CD14-positive monocyte (primary cell): Measurements from ENCODE around the gene SAMD13. TPM values are rescaled to one million over a fixed set of nuclear protein-coding genes. Genes with fewer than 3 reads are reported as not detected.

Source experiments
- DNase-seq, 3 donors: peaks; one replicate each; pipeline ENCODE4 v3.0.0-alpha.2; 2011 to 2022
- H2AFZ ChIP-seq: 2 replicates; pipeline ENCODE4 v1.6.0; 2012; ENCODE audit warnings: mild to moderate bottlenecking, low read depth, low read length, inconsistent platforms; ENCODE audit not compliant: insufficient read depth, poor library complexity, severe bottlenecking
- H3K27ac ChIP-seq, 2 donors: 1 replicate in 1 of 2; 2 replicates in 1 of 2; pipeline ENCODE4 v1.5.1; 2012 to 2013; ENCODE audit warnings: low read length in 2 of 2, control low read depth in 1 of 2, inconsistent platforms in 1 of 2, low read depth in 1 of 2, mild to moderate bottlenecking in 1 of 2
- H3K27me3 ChIP-seq, 2 donors: one replicate each; pipeline versions ENCODE4 v1.6.0 to v1.6.1; 2011 to 2013; ENCODE audit warnings: low read length in 2 of 2; ENCODE audit not compliant: control insufficient read depth in 2 of 2, insufficient read depth in 2 of 2
- H3K36me3 ChIP-seq, 2 donors: replicated peaks in 1 of 2; 1 replicate in 1 of 2; 2 replicates in 1 of 2; pipeline versions ENCODE4 v1.5.1 to v1.6.1; 2012 to 2013; ENCODE audit warnings: low read length in 2 of 2, control low read depth in 1 of 2, inconsistent platforms in 1 of 2, mild to moderate bottlenecking in 1 of 2; ENCODE audit not compliant: insufficient read depth in 2 of 2, control insufficient read depth in 1 of 2
- H3K4me1 ChIP-seq, 2 donors: 1 replicate in 1 of 2; 2 replicates in 1 of 2; pipeline versions ENCODE4 v1.5.1 to v1.6.1; 2012 to 2013; ENCODE audit warnings: low read length in 2 of 2, control low read depth in 1 of 2, inconsistent platforms in 1 of 2, mild to moderate bottlenecking in 1 of 2, moderate library complexity in 1 of 2; ENCODE audit not compliant: insufficient read depth in 2 of 2, control insufficient read depth in 1 of 2
- H3K4me2 ChIP-seq: replicated peaks from 2 replicates; pipeline ENCODE3; 2012; ENCODE audit warnings: low read length, moderate library complexity, mild to moderate bottlenecking; ENCODE audit not compliant: poor library complexity, severe bottlenecking; ENCODE audit errors: extremely low read depth
- H3K4me3 ChIP-seq, 3 experiments: fragments of 200-600 bp in 1 of 3; sonication (generic) in 1 of 3; replicated peaks in 1 of 3; 1 replicate in 2 of 3; 2 replicates in 1 of 3; pipeline ENCODE4 v1.5.1; 2011 to 2013; ENCODE audit warnings: low read length in 3 of 3, mild to moderate bottlenecking in 3 of 3, control low read depth in 2 of 3, low read depth in 2 of 3, inconsistent platforms in 1 of 3, moderate library complexity in 1 of 3
- H3K79me2 ChIP-seq: 2 replicates; pipeline ENCODE4 v1.6.0; 2012; ENCODE audit warnings: mild to moderate bottlenecking, control low read depth, inconsistent platforms, low read length, moderate library complexity; ENCODE audit not compliant: insufficient read depth
- H3K9ac ChIP-seq: 2 replicates; pipeline ENCODE4 v1.6.0; 2017; ENCODE audit warnings: low read length, mild to moderate bottlenecking; ENCODE audit not compliant: insufficient read depth, poor library complexity, severe bottlenecking
- H3K9me3 ChIP-seq, 2 donors: replicated peaks in 1 of 2; 1 replicate in 1 of 2; 2 replicates in 1 of 2; pipeline versions ENCODE4 v1.5.1 to v1.6.1; 2012 to 2013; ENCODE audit warnings: low read length in 2 of 2, control low read depth in 1 of 2; ENCODE audit not compliant: control insufficient read depth in 1 of 2, insufficient read depth in 1 of 2
- H4K20me1 ChIP-seq: 2 replicates; pipeline ENCODE4 v1.6.0; 2012; ENCODE audit warnings: mild to moderate bottlenecking, low read length, control low read depth, moderate library complexity; ENCODE audit not compliant: insufficient read depth
- H3K27ac Mint-ChIP-seq, 7 donors: one replicate each; pipeline ENCODE4 v1.8.0; 2020; ENCODE audit warnings: mild to moderate bottlenecking in 7 of 7, mixed read lengths in 7 of 7, moderate library complexity in 6 of 7, inconsistent platforms in 2 of 7
- H3K27me3 Mint-ChIP-seq, 3 donors: one replicate each; pipeline ENCODE4 v1.8.0; 2021 to 2022; ENCODE audit warnings: low read depth in 3 of 3, mild to moderate bottlenecking in 3 of 3, mixed read lengths in 3 of 3, moderate library complexity in 3 of 3, inconsistent platforms in 1 of 3
- H3K36me3 Mint-ChIP-seq, 2 donors: one replicate each; pipeline ENCODE4 v1.8.0; 2020; ENCODE audit warnings: mixed read lengths in 2 of 2, inconsistent platforms in 1 of 2, mild to moderate bottlenecking in 1 of 2
- H3K4me1 Mint-ChIP-seq: one replicate; pipeline ENCODE4 v1.8.0; 2020; ENCODE audit warnings: mild to moderate bottlenecking, mixed read lengths
- H3K4me3 Mint-ChIP-seq, 2 donors: one replicate each; pipeline ENCODE4 v1.8.0; 2020; ENCODE audit warnings: mild to moderate bottlenecking in 2 of 2, mixed read lengths in 2 of 2, moderate library complexity in 1 of 2
- H3K9me3 Mint-ChIP-seq, 7 donors: one replicate each; pipeline ENCODE4 v1.8.0; 2020 to 2022; ENCODE audit warnings: mixed read lengths in 7 of 7, mild to moderate bottlenecking in 6 of 7, moderate library complexity in 6 of 7, inconsistent platforms in 2 of 7
- WGBS: methylation state at CpG from one replicate; pipeline ENCODE4 v1.1.5; 2013; ENCODE audit warnings: missing lambda C conversion rate; ENCODE audit not compliant: insufficient coverage; 5-methylcytosine and 5-hydroxymethylcytosine counted together
- intact Hi-C, 2 donors: fragments of 100-400 bp; cut with micrococcal nuclease; formaldehyde crosslinking; loops; one replicate each; pipeline versions ENCODE4 v1.15.0 to v1.15.1; 2023
- polyA plus RNA-seq, 3 donors: library from polyadenylated mRNA; depleted of rRNA in 1 of 3; unstranded in 2 of 3; stranded (reverse) in 1 of 3; fragments of 300-500 nt in 2 of 3; fragments of >200 nt in 1 of 3; fragmentation: Illumina TruSeq in 2 of 3; gene quantifications; 1 replicate in 2 of 3; 2 replicates in 1 of 3; pipeline ENCODE4 v1.2.3, GENCODE V29; 2012 to 2021
- TF ChIP-seq, protein P1 (sequence below): fragments of 200-600 bp; IDR thresholded peaks from one replicate; pipeline ENCODE4 v1.8.0; 2022; ENCODE audit warnings: antibody characterized with exemption, mild to moderate bottlenecking

SAMD13 gene
- polyA plus RNA-seq, 3 donors: 0.33 to 0.56 (median 0.39) TPM

DNA sequence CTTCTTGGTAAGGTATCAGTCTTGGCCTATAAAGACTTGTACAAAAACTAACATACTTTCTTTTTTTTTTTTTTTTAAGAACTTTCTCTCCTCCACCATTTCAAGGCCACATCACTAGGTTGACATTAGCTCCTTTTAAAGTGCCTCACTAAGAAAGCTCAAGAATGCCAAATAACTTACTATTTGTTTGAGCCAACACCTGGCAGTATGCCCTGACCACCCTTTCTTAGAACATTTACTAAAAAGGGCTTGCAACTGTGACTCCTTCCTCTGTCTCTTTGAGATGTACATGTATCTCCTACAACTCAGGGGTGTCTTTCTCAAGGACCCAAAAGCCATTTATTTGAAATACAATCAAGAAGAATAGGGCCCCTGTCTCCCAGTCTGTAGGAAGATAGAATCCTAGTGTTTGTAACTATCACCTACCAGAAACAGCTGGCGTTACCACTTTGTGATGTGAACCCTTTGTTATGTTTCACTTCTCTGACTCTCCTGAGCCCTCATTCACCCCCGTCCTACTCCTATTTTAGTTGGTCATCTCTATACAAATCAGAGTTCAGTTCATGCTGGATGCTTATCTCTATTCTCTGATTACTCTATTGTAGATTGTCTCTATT lies 12.2 kb upstream of the SAMD13 start:
- H3K27ac ChIP-seq: no peak overlapping the region
- peaks cover 0 to 3% (median 1%) of the 10 kb centered on the region in 3 donors for H3K27me3 Mint-ChIP-seq
- H3K79me2 ChIP-seq: no peaks in the 10 kb centered on the region
- no peak overlapping the region for H3K9ac ChIP-seq
- no peaks in the 10 kb centered on the region for H3K4me1 ChIP-seq
- H3K4me3 ChIP-seq: no peak overlapping the region
- H3K9me3 Mint-ChIP-seq: peaks cover 20 to 49% (median 37%) of the 10 kb centered on the region in 7 donors
- no peak overlapping the region for H2AFZ ChIP-seq
- WGBS: no CpG with 5 or more reads among the region's 2 CpGs
- H4K20me1 ChIP-seq: no peaks in the 10 kb centered on the region
- H3K36me3 Mint-ChIP-seq: no peaks in the 10 kb centered on the region
- no peaks in the 10 kb centered on the region for H3K36me3 ChIP-seq
- no peak overlapping the region for H3K4me3 Mint-ChIP-seq
- no peak overlapping the region for H3K27ac Mint-ChIP-seq
- TF ChIP-seq, protein P1, sequence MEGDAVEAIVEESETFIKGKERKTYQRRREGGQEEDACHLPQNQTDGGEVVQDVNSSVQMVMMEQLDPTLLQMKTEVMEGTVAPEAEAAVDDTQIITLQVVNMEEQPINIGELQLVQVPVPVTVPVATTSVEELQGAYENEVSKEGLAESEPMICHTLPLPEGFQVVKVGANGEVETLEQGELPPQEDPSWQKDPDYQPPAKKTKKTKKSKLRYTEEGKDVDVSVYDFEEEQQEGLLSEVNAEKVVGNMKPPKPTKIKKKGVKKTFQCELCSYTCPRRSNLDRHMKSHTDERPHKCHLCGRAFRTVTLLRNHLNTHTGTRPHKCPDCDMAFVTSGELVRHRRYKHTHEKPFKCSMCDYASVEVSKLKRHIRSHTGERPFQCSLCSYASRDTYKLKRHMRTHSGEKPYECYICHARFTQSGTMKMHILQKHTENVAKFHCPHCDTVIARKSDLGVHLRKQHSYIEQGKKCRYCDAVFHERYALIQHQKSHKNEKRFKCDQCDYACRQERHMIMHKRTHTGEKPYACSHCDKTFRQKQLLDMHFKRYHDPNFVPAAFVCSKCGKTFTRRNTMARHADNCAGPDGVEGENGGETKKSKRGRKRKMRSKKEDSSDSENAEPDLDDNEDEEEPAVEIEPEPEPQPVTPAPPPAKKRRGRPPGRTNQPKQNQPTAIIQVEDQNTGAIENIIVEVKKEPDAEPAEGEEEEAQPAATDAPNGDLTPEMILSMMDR: no peak
- intact Hi-C loops: no loop called here
- DNase-seq: no peak
- H3K4me1 Mint-ChIP-seq: no peaks in the 10 kb centered on the region
- H3K4me2 ChIP-seq: no peak overlapping the region
- no peaks in the 10 kb centered on the region for H3K27me3 ChIP-seq
- H3K9me3 ChIP-seq: peaks cover 17% of the 10 kb centered on the region in 2 donors

DNA sequence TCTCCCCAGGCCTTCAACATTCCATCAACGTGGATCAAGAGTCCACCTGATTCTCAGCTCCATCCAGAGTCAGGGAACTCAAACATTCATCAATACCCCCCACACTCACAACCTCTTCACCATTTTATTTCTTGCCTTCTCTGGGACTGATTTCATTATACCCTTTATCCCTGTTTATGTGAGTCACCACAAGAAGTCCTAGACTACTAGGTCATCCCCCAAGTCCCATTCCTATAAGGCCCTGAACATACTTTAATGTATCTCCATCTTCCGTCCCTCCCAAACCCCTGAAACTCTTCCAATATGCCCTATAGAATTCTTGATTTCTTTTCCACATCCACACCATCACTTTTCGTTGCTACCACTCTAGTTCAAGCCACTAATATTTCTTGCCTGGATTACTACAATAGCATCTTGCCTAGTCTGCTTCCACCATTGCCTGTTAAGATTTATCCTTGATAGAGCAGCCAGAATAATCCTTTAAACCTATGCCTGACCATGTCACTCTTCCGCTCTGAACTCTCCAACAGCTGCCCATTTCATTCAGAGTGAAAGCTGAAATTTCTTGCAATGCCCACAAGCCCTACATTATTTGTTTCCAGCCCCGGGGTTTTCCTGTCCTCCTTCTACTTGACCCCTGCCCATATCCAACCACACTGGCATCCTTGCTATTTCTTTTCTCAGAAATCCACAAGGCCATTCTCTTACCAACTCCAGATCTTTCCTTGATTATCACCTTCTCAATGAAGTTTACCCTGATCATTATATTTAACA lies 9.4 kb upstream of the SAMD13 start:
- Mint-ChIP-seq H3K27ac (no peak overlapping the region), H3K36me3 (no peaks in the 10 kb centered on the region), H3K27me3 (peaks cover 0 to 3% (median 1%) of the 10 kb centered on the region in 3 donors), H3K4me3 (no peak overlapping the region), H3K4me1 (no peaks in the 10 kb centered on the region), H3K9me3 (peaks cover 16 to 48% (median 35%) of the 10 kb centered on the region in 7 donors)
- Histone ChIP-seq H3K9ac (no peak overlapping the region), H2AFZ (no peak overlapping the region), H3K4me2 (no peak overlapping the region), H3K27ac (no peak overlapping the region), H3K27me3 (no peaks in the 10 kb centered on the region), H3K4me1 (no peaks in the 10 kb centered on the region), H3K4me3 (no peak overlapping the region), H3K9me3 (peaks cover 14 to 16% of the 10 kb centered on the region in 2 donors), H3K79me2 (no peaks in the 10 kb centered on the region), H3K36me3 (no peaks in the 10 kb centered on the region), H4K20me1 (no peaks in the 10 kb centered on the region)
- no peak for DNase-seq
- 95% methylated on average over 5 of the region's 5 CpGs for WGBS
- intact Hi-C loops: no loop called here
- TF ChIP-seq, protein P1: no peak
